Panc1 (cell line): ENCODE results near the gene SERINC4. TPM values are rescaled to one million over a fixed set of nuclear protein-coding genes. Genes with fewer than 3 reads are reported as not detected.

Experiments used
- ATAC-seq: fragments of 200-7000 bp; cut with Tn5 transposase; 2 replicates; pipeline ENCODE4 v1.9.1; 2020; ENCODE audit warnings: mild to moderate bottlenecking, moderate library complexity
- BruUV-seq: library from RNA; stranded (reverse); fragments of 400-500 nt; replicated peaks from 2 replicates; lab custom pipeline; 2021; lab: Mats Ljungman, UMichigan
- CTCF ChIA-PET: fragments of 300-600 bp; sonication (Branson Sonifier 250); formaldehyde crosslinking; loops from one replicate; lab custom pipeline; 2022; ENCODE audit warnings: antibody characterized with exemption; lab: Charles Lee
- POLR2A ChIA-PET: fragments of 300-600 bp; sonication (Branson Sonifier 250); formaldehyde crosslinking; loops from one replicate; lab custom pipeline; 2022; ENCODE audit warnings: antibody characterized with exemption; lab: Charles Lee
- DNase-seq: peaks from one replicate; pipeline ENCODE4 v3.0.0-alpha.2; 2010; ENCODE audit warnings: low read depth, low spot score
- H3K27ac ChIP-seq: 2 replicates; pipeline ENCODE4 v1.5.1; 2011; ENCODE audit warnings: mild to moderate bottlenecking, low read length, inconsistent platforms
- H3K27me3 ChIP-seq: fragments of 200-500 bp; sonication (Bioruptor generic); 2 replicates; pipeline ENCODE4 v1.6.0; 2014; ENCODE audit warnings: low read length, inconsistent platforms; ENCODE audit not compliant: control insufficient read depth, insufficient read depth
- H3K36me3 ChIP-seq: fragments of 200-500 bp; sonication (Bioruptor generic); 2 replicates; pipeline ENCODE4 v1.5.1; 2014; ENCODE audit warnings: inconsistent platforms, mild to moderate bottlenecking, low read length, moderate library complexity; ENCODE audit not compliant: control insufficient read depth, insufficient read depth
- H3K4me1 ChIP-seq: 2 replicates; pipeline ENCODE4 v1.5.1; 2011; ENCODE audit warnings: inconsistent platforms, mild to moderate bottlenecking, low read length, moderate library complexity; ENCODE audit not compliant: control insufficient read depth, insufficient read depth
- H3K4me3 ChIP-seq, 2 experiments: 2 replicates each; pipeline ENCODE4 v1.5.1; 2011 to 2012; ENCODE audit warnings: low read depth in 2 of 2, low read length in 2 of 2, mild to moderate bottlenecking in 2 of 2, inconsistent platforms in 1 of 2, moderate library complexity in 1 of 2
- H3K9me3 ChIP-seq: fragments of 200-500 bp; sonication (Bioruptor generic); 2 replicates; pipeline ENCODE4 v1.5.1; 2014; ENCODE audit warnings: low read depth, mild to moderate bottlenecking, inconsistent platforms, low read length, moderate library complexity; ENCODE audit not compliant: control insufficient read depth, insufficient read depth
- CTCF ChIP-seq: fragments of 450-650 bp; IDR thresholded peaks from 2 replicates; pipeline ENCODE4 v1.5.1; 2017; ENCODE audit warnings: mild to moderate bottlenecking
- POLR2AphosphoS5 ChIP-seq: IDR thresholded peaks from 2 replicates; pipeline ENCODE4 v1.6.1; 2012; ENCODE audit warnings: mild to moderate bottlenecking, low read depth, low read length, moderate library complexity
- SIN3A ChIP-seq: IDR thresholded peaks from 2 replicates; pipeline ENCODE4 v1.6.1; 2012; ENCODE audit warnings: low read depth, mild to moderate bottlenecking, low read length, moderate library complexity, borderline replicate concordance; ENCODE audit not compliant: insufficient read depth
- TCF7L2 ChIP-seq: IDR thresholded peaks from 2 replicates; pipeline ENCODE4 v1.6.1; 2011; ENCODE audit warnings: mild to moderate bottlenecking, low read depth, low read length, inconsistent platforms
- in situ Hi-C: cut with HindIII; loops from 2 replicates; pipeline ENCODE4 v1.10.0; 2016; ENCODE audit warnings: low sequenced_read_pairs, low pct_unique_long_range_greater_than_20kb
- intact Hi-C: fragments of 100-400 bp; cut with micrococcal nuclease; formaldehyde crosslinking; loops from one replicate; pipeline ENCODE4 v1.10.0; 2022; ENCODE audit not compliant: unreplicated experiment
- total RNA-seq: library from RNA; stranded (reverse); gene quantifications from one replicate; pipeline ENCODE4 v1.2.1, GENCODE V29; 2021; ENCODE audit not compliant: unreplicated experiment
- TF ChIP-seq, protein P1 (sequence below), 2 experiments: IDR thresholded peaks; 2 replicates each; pipeline ENCODE4 v1.6.1; 2011 to 2012; ENCODE audit warnings: low read depth in 2 of 2, control low read depth in 1 of 2, low read length in 1 of 2, mild to moderate bottlenecking in 1 of 2, moderate library complexity in 1 of 2; ENCODE audit not compliant: insufficient read depth in 1 of 2

Gene SERINC4
- total RNA-seq, 1 experiment from 2014 or later, result not detected

- Histone ChIP-seq H3K9me3 (no peaks in the 10 kb centered on the region), H3K4me1 (peaks cover 55% of the 10 kb centered on the region), H3K27me3 (no peaks in the 10 kb centered on the region), H3K27ac (no peak overlapping the region), H3K4me3 (no peak overlapping the region), H3K36me3 (peaks cover 14% of the 10 kb centered on the region)
- ATAC-seq, result no peak
- no TSS peak for BruUV-seq
- in situ Hi-C loops (no loop called here), intact Hi-C loops (no loop called here)
- TF ChIP-seq POLR2AphosphoS5, result no peak
- TF ChIP-seq CTCF, result no peak
- no peak for TF ChIP-seq SIN3A
- TF ChIP-seq TCF7L2, result no peak
- TF ChIP-seq, protein P1, sequence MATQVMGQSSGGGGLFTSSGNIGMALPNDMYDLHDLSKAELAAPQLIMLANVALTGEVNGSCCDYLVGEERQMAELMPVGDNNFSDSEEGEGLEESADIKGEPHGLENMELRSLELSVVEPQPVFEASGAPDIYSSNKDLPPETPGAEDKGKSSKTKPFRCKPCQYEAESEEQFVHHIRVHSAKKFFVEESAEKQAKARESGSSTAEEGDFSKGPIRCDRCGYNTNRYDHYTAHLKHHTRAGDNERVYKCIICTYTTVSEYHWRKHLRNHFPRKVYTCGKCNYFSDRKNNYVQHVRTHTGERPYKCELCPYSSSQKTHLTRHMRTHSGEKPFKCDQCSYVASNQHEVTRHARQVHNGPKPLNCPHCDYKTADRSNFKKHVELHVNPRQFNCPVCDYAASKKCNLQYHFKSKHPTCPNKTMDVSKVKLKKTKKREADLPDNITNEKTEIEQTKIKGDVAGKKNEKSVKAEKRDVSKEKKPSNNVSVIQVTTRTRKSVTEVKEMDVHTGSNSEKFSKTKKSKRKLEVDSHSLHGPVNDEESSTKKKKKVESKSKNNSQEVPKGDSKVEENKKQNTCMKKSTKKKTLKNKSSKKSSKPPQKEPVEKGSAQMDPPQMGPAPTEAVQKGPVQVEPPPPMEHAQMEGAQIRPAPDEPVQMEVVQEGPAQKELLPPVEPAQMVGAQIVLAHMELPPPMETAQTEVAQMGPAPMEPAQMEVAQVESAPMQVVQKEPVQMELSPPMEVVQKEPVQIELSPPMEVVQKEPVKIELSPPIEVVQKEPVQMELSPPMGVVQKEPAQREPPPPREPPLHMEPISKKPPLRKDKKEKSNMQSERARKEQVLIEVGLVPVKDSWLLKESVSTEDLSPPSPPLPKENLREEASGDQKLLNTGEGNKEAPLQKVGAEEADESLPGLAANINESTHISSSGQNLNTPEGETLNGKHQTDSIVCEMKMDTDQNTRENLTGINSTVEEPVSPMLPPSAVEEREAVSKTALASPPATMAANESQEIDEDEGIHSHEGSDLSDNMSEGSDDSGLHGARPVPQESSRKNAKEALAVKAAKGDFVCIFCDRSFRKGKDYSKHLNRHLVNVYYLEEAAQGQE (IDR thresholded peaks at IDR 0.05; ENCODE audit: insufficient read depth in 1 of 2, low read depth in 2 of 2, low read length in 1 of 2), result no peak
- ChIA-PET CTCF (interaction anchor here (1.1 kb wide), 1 partner anchor 20 kb away, joined by 4 read pairs; the partner anchor contains the start of gene ELL3), POLR2A (no interaction called here)
- DNase-seq, result no peak
These were observed 3.5 kb downstream of the SERINC4 start for GRCh38 chr15:43796566-43796965.

DNA sequence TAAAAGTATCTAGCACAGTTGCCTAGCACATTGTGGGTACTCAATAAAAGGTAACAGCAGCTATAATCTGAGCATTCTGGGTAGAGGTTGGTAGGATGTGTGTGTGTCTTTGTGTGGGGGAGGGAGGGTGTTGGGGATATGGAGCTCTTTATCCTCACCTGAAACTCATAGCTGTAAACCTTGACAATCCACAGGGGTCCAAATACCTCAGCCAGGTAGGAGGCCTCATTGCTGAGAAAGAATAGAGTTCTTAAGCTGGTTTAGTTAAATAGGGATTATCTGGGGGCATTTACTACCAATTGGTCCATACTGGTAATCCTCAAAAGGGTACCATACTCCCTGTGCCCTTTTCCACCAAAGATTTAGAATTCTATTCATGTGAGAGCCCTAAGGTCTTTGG lies 4.0 kb downstream of the SERINC4 start:
- no peak overlapping the region for H3K4me3 ChIP-seq
- H3K9me3 ChIP-seq, result no peaks in the 10 kb centered on the region
- H3K27me3 ChIP-seq, result no peaks in the 10 kb centered on the region
- BruUV-seq, result no TSS peak
- H3K4me1 ChIP-seq, result peaks cover 53% of the 10 kb centered on the region
- in situ Hi-C loops, result no loop called here
- peaks cover 9% of the 10 kb centered on the region for H3K36me3 ChIP-seq
- DNase-seq, result no peak
- CTCF ChIA-PET, result no interaction called here
- intact Hi-C loops, result no loop called here
- no peak for ATAC-seq
- H3K27ac ChIP-seq, result no peak overlapping the region
- TF ChIP-seq TCF7L2 (no peak), SIN3A (no peak), POLR2AphosphoS5 (no peak), CTCF (no peak)
- TF ChIP-seq, protein P1 (IDR thresholded peaks at IDR 0.05; ENCODE audit: insufficient read depth in 1 of 2, low read depth in 2 of 2, low read length in 1 of 2), result no peak
- POLR2A ChIA-PET, result interaction anchor here (1.3 kb wide), 1 partner anchor 19 kb away, joined by 4 read pairs; the partner anchor contains the start of gene ELL3
